ENCODE data around the gene LRRTM2.

The LRRTM2 gene

GRCh38 chr5:138901716-138902115 lies 26.6 kb upstream of the LRRTM2 start:
- no peak for DNase-seq (ENCODE audit: extremely low read depth, low read depth)
- no peak overlapping the region for H3K4me3 ChIP-seq (replicated peaks; ENCODE audit: low read depth, low read length)
- no peak for TF ChIP-seq CTCF (IDR thresholded peaks at IDR 0.05; ENCODE audit: low read depth, low read length, missing control alignments)

DNA sequence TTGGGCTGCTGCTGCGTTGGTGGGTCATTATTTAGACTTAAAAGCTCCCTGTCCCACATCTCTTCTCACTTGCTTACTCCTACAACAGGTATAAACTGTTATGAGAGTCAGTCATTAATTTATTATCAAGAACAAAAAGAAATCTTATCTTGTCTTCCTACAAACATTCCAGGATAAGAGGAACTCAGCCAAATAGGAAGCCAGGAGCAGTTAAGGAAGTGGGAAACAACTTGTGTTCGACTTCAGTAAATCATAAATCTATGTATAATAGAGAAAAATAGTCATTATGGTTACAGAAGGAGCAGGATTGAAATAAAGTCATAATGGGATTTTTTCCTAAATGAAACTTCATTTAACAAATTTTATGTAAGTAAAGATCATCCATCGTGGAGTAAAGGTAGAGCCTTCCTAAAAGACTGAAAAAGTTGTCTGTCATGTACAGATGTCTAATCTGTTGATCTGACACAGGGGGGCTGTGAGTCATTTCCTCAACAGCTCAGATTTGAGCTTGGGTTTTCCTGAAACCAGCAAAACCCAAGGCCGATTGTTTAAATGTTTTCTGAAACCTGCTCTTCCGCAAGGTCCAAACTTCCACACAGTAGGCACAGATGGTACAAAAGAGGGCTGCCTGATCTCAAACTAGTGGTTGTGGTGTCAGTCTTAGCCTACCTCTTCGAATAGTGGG lies 25.3 kb upstream of the LRRTM2 start:
- TF ChIP-seq CTCF (IDR thresholded peaks at IDR 0.05; ENCODE audit: low read depth, low read length, missing control alignments) = no peak

GRCh38 chr5:138898742-138899141 lies 23.6 kb upstream of the LRRTM2 start:
- no peak for DNase-seq (ENCODE audit: extremely low read depth, low read depth)
- no peak for TF ChIP-seq CTCF (IDR thresholded peaks at IDR 0.05; ENCODE audit: low read depth, low read length, missing control alignments)
- H3K4me3 ChIP-seq (replicated peaks; ENCODE audit: low read depth, low read length) = no peak overlapping the region

More for the DNA sequence above, 25.3 kb upstream of the LRRTM2 start:
- no peak for DNase-seq (ENCODE audit: extremely low read depth, low read depth)
- no peak overlapping the region for H3K4me3 ChIP-seq (replicated peaks; ENCODE audit: low read depth, low read length)

GRCh38 chr5:138898299-138898698 lies 23.2 kb upstream of the LRRTM2 start:
- DNase-seq (ENCODE audit: extremely low read depth, low read depth) = no peak
- H3K4me3 ChIP-seq (replicated peaks; ENCODE audit: low read depth, low read length) = no peak overlapping the region
- TF ChIP-seq CTCF (IDR thresholded peaks at IDR 0.05; ENCODE audit: low read depth, low read length, missing control alignments) = no peak

- no peak overlapping the region for H3K4me3 ChIP-seq (replicated peaks; ENCODE audit: low read depth, low read length)
- DNase-seq (ENCODE audit: extremely low read depth, low read depth) = no peak
- no peak for TF ChIP-seq CTCF (IDR thresholded peaks at IDR 0.05; ENCODE audit: low read depth, low read length, missing control alignments)
Measured at GRCh38 chr5:138895918-138896317, 20.8 kb upstream of the LRRTM2 start.

DNA sequence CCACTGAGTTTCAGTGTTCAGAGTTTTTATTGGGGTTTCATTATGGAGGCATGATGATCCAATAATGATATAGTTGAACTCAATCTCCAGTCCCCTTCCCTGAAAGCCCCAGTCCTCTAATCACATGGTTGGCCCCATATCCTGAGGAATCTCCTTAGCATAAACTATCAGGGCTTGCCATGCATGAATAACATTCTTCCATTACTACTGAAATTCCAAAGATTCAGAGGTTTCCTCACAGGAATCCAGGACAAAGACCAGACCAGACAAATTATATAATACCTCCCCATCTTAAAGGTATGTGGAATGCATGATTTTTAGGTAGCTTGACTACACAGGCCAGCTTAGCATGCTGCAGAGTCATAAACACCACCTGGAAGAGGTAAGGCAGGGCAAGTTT lies 15.5 kb upstream of the LRRTM2 start:
- no peak for DNase-seq (ENCODE audit: extremely low read depth, low read depth)
- no peak for TF ChIP-seq CTCF (IDR thresholded peaks at IDR 0.05; ENCODE audit: low read depth, low read length, missing control alignments)
- no peak overlapping the region for H3K4me3 ChIP-seq (replicated peaks; ENCODE audit: low read depth, low read length)

- no peak for DNase-seq (ENCODE audit: extremely low read depth, low read depth)
- TF ChIP-seq CTCF (IDR thresholded peaks at IDR 0.05; ENCODE audit: low read depth, low read length, missing control alignments) = no peak
- no peak overlapping the region for H3K4me3 ChIP-seq (replicated peaks; ENCODE audit: low read depth, low read length)
Measured at GRCh38 chr5:138889994-138890393, 14.9 kb upstream of the LRRTM2 start.

Data from HFF-Myc (cell line).